Omental fat pad (tissue), 4 donors: ENCODE data around the gene NKG7. TPM values are rescaled to one million over a fixed set of nuclear protein-coding genes. Genes with fewer than 3 reads are reported as not detected.
"Not testable (repeated sequence)": the region's sequence is repeated elsewhere in the genome, so short reads cannot be mapped to it uniquely, and the experiment has no call there.

ENCODE experiments used
- ATAC-seq: fragments of 150-250 bp; one replicate; pipeline ENCODE4 v1.9.1; 2016; ENCODE audit warnings: mild to moderate bottlenecking, moderate library complexity; ENCODE audit not compliant: low FRiP score
- DNase-seq: peaks from one replicate; pipeline ENCODE4 v3.0.0-alpha.2; 2019; ENCODE audit warnings: low spot score
- CTCF ChIP-seq, 3 donors: fragments of 450-650 bp; IDR thresholded peaks; one replicate each; pipeline ENCODE4 v1.5.1; 2016 to 2017; ENCODE audit warnings: antibody characterized with exemption in 3 of 3, mild to moderate bottlenecking in 3 of 3, moderate library complexity in 2 of 3
- total RNA-seq, 4 donors: library from RNA; depleted of rRNA; stranded (reverse); fragments of >200 nt; gene quantifications; one replicate each; pipeline ENCODE4 v1.1.0, GENCODE V29; 2016

Gene NKG7
- 1 to 10 TPM in 2 of 4 donors, under 1 TPM in 1, not detected in 1; 0.56 to 4.0 (median 2.6) TPM for total RNA-seq

GRCh38 chr19:51372649-51373504, at the start of gene NKG7:
TSS of gene NKG7 (minus strand) at chr19:51372654. CDS start at chr19:51372535, 119 bp downstream.
- no peak for ATAC-seq
- no peak for DNase-seq
- no peak for TF ChIP-seq CTCF (IDR thresholded peaks at IDR 0.05)

- TF ChIP-seq CTCF (IDR thresholded peaks at IDR 0.05): peak in 1 of 3 donors; percentile 83
Measured at GRCh38 chr19:51422053-51422448, 49.6 kb upstream of the NKG7 start.

GRCh38 chr19:51421229-51422052, 49.0 kb upstream of the NKG7 start:
- DNase-seq (no peak), ATAC-seq (no peak)
- TF ChIP-seq CTCF (IDR thresholded peaks at IDR 0.05): no peak

More at GRCh38 chr19:51422053-51422448, 49.6 kb upstream of the NKG7 start:
- DNase-seq: peak; percentile 92
- ATAC-seq: peak; percentile 73

- ATAC-seq, DNase-seq: not testable (repeated sequence)
Measured at GRCh38 chr19:51420511-51420910, 48.1 kb upstream of the NKG7 start.

GRCh38 chr19:51418707-51419106, 46.3 kb upstream of the NKG7 start:
- ATAC-seq: no peak
- no peak for DNase-seq
- TF ChIP-seq CTCF (IDR thresholded peaks at IDR 0.05): no peak

GRCh38 chr19:51417810-51418157, 45.3 kb upstream of the NKG7 start:
- TF ChIP-seq CTCF (IDR thresholded peaks at IDR 0.05): no peak
- no peak for DNase-seq
- ATAC-seq: no peak

GRCh38 chr19:51417107-51417809, 44.8 kb upstream of the NKG7 start, which contains the start of gene SIGLEC10:
TSS of gene SIGLEC10 (minus strand) at chr19:51417642. CDS start at chr19:51417581, 61 bp downstream.
- ATAC-seq: no peak
- DNase-seq: no peak

GRCh38 chr19:51416422-51416821, 44.0 kb upstream of the NKG7 start:
- not testable (repeated sequence) for DNase-seq, ATAC-seq

More at GRCh38 chr19:51417107-51417809, 44.8 kb upstream of the NKG7 start, which contains the start of gene SIGLEC10:
- no peak for TF ChIP-seq CTCF (IDR thresholded peaks at IDR 0.05)
